ENCODE results near the gene EDAR.

DNA sequence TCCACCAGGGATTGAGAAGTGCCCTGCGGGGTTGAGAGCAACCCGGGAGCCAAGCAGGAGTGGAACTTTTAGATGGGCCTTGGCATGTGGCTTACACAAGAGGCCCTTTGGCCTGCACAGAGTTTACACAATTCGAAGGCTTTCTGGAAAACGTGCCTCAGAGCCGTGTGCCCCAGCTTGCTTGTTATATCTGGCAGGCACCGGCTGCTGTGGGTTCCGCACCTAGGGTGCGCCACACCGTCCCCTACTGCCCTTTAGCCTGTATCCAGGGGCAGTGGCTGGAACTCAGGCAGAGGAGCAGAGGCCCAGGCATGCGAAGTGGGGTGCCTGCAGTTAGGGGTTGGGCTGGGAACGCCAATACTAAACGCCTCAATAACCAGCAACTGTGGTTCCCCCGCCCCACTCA, 32.9 kb upstream of the EDAR start:
- TF ChIP-seq EGR1 (conservative IDR thresholded peaks at IDR 0.05), result no peak
- no peak for TF ChIP-seq KDM1A (IDR thresholded peaks at IDR 0.05)
- no peak for TF ChIP-seq EP300 (IDR thresholded peaks at IDR 0.05; ENCODE audit: low read length)
- no peak for TF ChIP-seq ZNF717 (CRISPR knock-in tag; IDR thresholded peaks at IDR 0.05)
- no peak for TF ChIP-seq ZNF133 (CRISPR knock-in tag; IDR thresholded peaks at IDR 0.05)
- no peak for TF ChIP-seq ZZZ3 (IDR thresholded peaks at IDR 0.05)
- no peak for TF ChIP-seq MTF1 (CRISPR knock-in tag; IDR thresholded peaks at IDR 0.05; ENCODE audit: borderline replicate concordance)
- TF ChIP-seq EHMT2 (IDR thresholded peaks at IDR 0.05), result no peak
- TF ChIP-seq, protein P1, sequence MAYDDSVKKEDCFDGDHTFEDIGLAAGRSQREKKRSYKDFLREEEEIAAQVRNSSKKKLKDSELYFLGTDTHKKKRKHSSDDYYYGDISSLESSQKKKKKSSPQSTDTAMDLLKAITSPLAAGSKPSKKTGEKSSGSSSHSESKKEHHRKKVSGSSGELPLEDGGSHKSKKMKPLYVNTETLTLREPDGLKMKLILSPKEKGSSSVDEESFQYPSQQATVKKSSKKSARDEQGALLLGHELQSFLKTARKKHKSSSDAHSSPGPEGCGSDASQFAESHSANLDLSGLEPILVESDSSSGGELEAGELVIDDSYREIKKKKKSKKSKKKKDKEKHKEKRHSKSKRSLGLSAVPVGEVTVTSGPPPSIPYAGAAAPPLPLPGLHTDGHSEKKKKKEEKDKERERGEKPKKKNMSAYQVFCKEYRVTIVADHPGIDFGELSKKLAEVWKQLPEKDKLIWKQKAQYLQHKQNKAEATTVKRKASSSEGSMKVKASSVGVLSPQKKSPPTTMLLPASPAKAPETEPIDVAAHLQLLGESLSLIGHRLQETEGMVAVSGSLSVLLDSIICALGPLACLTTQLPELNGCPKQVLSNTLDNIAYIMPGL (CRISPR knock-in tag; IDR thresholded peaks at IDR 0.05), result no peak
- TF ChIP-seq, protein P2, sequence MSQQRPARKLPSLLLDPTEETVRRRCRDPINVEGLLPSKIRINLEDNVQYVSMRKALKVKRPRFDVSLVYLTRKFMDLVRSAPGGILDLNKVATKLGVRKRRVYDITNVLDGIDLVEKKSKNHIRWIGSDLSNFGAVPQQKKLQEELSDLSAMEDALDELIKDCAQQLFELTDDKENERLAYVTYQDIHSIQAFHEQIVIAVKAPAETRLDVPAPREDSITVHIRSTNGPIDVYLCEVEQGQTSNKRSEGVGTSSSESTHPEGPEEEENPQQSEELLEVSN (IDR thresholded peaks at IDR 0.05; ENCODE audit: borderline replicate concordance in 1 of 2, extremely low read depth in 1 of 2, insufficient read depth in 1 of 2, insufficient read length in 1 of 2, low read depth in 1 of 2, low read length in 1 of 2, poor library complexity in 1 of 2, severe bottlenecking in 1 of 2), result no peak

Data from K562 (cell line).